SK-MEL-5 (cell line): Measurements from ENCODE around the gene ATOH8. TPM values are rescaled to one million over a fixed set of nuclear protein-coding genes. Genes with fewer than 3 reads are reported as not detected.
"Not testable (repeated sequence)": the region's sequence is repeated elsewhere in the genome, so short reads cannot be mapped to it uniquely, and the experiment has no call there.

ENCODE experiments used
- DNase-seq: peaks from one replicate; pipeline ENCODE4 v3.0.0-alpha.2; 2016; ENCODE audit warnings: low read depth, low spot score
- in situ Hi-C: cut with HindIII; loops from 2 replicates; pipeline ENCODE4 v1.10.0; 2016; ENCODE audit warnings: low sequenced_read_pairs, high pct_unique_total_duplicates, low pct_unique_long_range_greater_than_20kb
- small RNA-seq, 2 experiments: library from RNA; depleted of rRNA; stranded (forward); fragments of <200 nt; gene quantifications; one replicate each; pipeline ENCODE3, GENCODE V24; 2014
- total RNA-seq: library from RNA; depleted of rRNA; stranded (reverse); fragments of >200 nt; shearing (Covaris generic); gene quantifications from 2 replicates; pipeline ENCODE4 v1.2.3, GENCODE V29; 2014; rRNA removed

The ATOH8 gene
- total RNA-seq, 1 experiment from 2014 or later: 16.9 TPM

DNA sequence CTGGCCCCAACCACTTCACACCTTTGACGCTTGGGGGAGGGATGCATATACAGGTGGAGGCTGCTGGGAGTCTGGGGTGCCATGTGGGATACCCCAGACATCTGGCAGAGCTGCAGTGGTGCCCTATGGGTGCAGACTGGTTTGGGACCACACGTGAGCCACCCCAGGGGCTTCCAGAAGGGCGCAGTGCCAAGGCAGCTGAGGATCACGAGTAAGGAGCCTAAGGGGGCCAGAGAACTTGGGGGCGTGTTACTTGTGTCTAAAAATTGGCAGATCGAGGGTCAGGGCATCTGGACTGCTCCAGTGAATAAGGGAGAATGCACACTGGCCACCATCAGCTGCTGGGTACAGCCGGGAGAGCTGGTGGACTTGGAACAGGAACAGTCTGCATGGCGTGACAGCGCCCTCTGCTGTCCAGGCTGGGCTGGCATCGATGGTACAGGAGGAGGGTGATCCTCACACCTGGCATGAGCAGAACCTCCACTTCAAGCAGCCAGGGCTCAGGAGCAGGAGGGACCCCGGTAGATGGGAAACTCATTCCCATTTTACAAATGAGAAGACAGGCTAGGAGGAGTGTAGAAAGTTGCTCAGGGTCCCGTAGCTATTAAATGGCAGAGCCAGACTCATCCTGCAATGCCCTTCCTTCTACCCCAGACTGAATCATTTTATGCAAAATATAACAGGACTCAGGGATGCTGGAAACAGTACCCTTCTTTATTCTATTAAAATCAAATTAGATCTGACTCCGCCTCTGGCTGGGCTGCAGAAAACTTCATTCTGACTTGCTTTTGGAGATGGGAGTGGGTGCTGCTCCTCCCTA lies 60.4 kb downstream of the ATOH8 start:
- peak; percentile 91 for DNase-seq
- in situ Hi-C loops: loop anchor here (25.0 kb wide), 1 partner anchor 102 kb away; no protein-coding TSS in a partner anchor

DNA sequence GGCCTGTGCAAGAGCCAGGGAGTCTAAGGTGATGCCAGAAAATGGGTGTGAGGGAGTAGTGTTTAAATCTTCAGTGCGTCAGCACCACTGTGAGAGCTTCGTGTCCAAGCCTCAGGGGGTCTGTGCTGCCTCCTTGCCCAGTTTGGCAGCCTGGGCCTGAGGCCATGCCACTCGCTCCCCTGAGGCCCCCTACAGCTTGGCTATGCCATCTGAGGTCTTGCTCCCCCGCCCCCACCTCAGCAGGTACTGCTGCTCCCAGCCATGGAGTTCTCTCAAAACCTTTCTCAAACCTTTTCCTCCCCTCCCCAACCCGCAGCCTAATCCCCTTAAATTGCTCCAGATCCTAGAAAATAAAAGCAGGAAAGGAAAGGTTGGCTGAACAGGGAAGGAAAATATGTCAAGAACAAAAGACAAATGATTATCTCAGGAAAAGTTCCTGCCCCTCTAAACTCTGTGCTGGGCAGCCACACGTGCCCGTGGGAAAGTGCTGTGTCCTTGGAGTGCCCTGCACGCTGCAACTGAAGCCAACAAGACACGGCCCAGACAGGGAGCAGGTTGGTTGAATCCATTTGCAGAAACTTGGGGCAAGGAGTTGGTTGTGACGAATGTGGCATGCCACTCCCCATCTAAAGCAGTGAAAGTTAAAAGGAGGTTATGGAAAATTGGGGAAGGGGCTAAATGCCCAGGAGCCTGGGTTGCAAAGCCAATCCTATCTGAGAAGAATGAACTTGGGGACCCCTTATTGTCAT lies 61.2 kb downstream of the ATOH8 start:
- no peak for DNase-seq
- in situ Hi-C loops: loop anchor here (25.0 kb wide), 1 partner anchor 103 kb away; no protein-coding TSS in a partner anchor

DNA sequence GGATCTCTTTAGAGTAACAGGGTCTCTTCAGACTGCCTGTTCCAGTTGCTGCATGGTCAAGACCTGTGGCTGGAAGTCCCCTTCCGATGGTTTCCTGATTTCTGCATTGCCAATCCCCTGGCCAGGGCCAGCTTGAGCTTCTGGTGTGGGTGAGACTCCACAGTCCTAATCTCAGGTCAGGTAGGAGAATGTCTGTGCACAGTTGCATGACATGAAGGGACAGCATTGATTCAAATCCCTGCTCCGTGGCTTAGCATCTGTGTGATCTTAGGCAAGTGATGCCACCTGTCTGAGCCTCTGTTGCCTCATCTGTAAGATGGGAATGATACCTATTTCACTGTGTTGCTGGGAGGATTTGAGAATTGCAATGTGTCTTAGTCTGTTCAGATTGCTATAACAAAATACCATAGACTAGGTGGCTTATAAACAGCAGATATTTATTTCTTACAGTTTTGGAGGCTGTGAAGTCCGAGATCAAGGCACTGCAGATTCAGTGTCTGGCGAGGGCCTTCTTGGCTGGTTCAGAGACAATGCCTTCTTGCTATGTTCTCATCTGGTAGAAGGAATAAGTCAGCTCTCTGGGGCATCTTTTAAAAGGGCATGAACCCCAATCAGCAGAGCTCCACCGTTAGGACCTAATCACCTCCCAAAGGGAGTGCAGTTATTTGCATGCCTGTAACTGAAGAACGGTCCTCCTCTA lies 66.2 kb downstream of the ATOH8 start:
- DNase-seq: no peak
- in situ Hi-C loops: loop anchor here (25.0 kb wide), 1 partner anchor 108 kb away; no protein-coding TSS in a partner anchor

DNA sequence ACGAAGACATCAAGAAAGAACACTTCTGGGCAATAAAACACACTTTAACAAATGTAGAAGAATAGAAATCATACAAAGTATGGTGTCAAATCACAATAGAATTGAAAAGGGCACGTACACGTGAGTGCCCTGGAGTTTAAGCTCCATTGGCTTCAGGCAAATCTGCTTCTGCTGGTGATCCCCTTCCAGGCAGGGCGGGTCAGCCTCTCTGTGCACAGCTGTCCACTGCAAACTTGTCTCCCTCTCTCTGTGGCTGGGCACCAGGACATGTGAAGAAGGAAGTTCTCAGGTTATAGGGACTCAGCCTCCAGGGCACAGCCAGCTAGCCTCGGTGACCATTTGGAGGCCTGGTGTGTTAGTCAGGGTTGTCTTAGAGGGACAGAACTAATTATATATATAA lies 69.0 kb downstream of the ATOH8 start:
- no peak for DNase-seq
- in situ Hi-C loops: loop anchor here (25.0 kb wide), 1 partner anchor 110 kb away; no protein-coding TSS in a partner anchor

DNA sequence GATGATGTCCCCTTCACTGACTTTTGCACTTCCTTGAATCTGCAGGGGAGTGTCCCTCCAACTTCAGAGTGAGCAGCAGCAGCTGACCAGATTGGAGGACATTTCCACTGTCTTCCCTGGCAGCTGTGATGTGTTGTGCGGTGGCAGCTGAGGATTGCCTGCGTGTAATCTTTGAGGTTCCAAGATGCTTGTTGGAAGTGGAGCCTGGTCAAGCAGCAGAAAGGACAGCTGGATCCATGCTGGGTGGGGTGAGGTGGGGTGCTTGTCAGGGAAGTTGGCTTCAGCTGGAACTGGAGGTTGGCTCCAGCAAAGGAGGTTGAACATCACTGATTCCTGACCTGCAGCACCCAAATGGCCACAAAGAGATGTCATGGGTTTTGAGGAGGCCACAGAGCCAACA lies 70.2 kb downstream of the ATOH8 start:
- no peak for DNase-seq
- in situ Hi-C loops: loop anchor here (25.0 kb wide), 1 partner anchor 112 kb away; no protein-coding TSS in a partner anchor

DNA sequence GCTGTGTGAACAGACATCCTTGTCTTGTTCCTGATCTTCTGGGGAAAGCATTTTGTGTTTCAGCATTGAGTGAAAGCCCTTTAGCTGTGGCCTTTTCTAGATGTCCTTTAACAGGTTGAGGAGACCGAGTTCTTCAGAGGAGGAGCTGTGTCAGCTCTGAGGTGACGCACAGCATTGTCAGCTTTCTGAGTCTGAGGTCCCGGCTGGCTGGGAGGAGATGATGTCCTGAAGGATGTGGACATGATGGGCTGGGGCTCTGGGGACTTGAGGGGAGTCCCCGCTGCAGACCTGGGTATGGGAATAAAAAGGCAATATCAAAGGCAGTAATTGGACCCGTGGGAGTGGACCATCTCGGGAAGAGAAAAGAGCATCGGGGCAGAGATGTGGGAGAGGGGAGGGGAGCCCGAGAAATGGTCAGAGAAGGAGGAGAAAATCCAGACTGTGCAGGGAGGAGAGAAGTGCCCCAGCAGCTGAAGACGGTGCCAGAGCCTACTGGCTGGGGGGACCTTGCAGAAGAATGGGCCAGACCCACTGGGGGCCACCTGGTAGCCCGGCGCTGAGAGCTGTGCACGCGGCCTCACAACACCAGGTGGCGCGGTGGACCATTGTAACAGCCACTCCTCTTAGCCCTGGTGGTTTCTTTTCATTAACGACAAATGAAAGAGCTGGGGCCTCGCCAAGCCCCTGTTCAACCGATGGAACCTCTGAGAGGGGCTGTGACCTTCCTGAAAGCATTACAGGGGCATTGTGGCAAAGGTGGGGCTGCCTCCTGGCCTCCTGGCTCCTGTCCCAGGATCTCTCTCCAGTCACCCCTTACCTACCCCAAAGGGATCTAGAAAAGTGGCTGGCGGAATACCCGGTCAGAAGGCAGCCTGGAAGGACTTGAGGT lies 73.4 kb downstream of the ATOH8 start:
- in situ Hi-C loops: no loop called here
- DNase-seq: peak; percentile 82

DNA sequence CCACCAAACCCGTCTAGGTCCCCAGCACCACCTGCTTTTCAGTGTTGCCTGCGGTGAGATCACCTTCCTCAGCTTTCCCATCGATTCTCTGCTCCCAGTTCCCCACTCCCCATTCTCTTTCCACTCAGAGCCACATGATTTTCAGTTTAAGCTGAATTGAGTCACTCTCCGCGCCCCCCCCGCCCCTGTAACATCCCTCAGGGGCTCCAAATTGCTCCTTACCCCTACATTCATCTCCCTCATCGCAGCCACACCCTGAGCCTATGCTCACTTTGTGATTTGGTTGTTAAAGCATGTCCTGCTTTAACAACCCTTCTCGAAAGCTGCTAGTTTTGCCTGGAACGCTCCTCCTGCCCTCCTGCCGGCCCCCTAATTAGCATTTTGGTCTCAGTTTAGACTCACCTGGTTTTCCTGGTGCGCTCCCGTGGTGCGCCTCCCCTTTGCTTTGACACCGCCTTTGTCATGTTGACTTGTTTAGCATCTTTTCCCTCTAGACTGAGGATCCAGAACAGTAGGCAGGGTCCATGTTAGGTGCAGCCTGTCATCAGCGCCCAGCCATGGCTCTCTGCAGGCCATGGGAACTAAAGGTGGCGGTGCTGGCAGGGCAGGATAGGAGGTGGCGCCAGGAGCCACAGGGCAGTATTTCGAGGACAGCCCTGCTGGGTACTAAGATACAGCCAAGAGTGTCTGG lies 74.2 kb downstream of the ATOH8 start:
- in situ Hi-C loops: no loop called here
- no peak for DNase-seq

DNA sequence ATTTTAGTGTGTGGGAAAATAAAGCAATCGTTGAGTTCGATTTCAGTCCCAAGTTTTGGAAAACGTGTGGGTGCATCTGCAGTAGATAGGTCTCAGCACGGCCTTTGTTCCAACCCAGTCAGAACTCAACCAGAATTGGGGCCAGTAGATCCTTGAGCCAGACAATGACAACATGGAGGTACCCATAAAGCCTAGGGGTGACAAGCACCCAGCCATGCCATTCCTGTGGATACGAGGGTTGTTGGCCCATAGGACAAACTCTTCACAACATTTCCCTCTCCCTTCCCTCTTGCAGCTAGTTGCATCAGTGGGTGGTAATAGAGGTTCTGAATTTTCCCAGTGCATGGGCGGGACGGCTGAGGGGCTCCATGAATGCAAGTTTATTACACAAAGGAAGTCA lies 74.9 kb downstream of the ATOH8 start:
- in situ Hi-C loops: no loop called here

DNA sequence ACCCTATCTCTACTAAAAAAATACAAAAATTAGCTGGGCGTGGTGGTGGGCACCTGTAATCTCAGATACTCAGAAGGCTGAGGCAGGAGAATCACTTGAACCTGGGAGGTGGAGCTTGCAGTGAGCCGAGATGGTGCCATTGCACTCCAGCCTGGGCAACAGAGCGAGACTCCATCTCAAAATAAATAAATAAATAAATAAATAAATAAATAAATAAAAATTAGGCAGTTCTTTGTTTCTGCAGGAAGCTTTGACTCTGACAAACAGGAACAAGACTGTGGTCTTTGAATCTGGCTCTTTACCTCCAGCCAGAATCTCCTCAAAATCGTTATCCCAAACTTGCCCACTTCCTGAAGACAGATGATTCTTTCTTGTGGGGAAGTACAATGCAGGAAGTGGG lies 75.6 kb downstream of the ATOH8 start:
- DNase-seq, in situ Hi-C loops: not testable (repeated sequence)

More for the DNA sequence above, 74.9 kb downstream of the ATOH8 start:
- no peak for DNase-seq

DNA sequence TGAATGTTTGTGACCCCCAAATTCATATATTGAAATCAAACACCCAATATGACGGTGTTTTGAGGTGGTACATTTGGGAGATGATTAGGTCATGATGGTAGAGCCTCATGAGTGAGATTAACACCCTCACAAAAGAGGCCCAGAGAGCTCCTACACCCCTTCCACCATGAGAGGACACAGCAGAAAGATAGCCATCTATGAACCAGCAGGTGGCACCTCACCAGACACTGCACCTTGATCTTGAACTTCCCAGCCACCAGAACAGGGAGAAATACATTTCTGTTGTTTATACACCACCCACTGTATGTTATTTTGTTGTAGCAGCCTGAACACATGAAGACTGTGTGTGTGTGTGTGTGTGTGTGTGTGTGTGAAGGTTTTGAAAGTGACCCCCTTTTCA lies 76.9 kb downstream of the ATOH8 start:
- in situ Hi-C loops: no loop called here
- peak; percentile 41 for DNase-seq

DNA sequence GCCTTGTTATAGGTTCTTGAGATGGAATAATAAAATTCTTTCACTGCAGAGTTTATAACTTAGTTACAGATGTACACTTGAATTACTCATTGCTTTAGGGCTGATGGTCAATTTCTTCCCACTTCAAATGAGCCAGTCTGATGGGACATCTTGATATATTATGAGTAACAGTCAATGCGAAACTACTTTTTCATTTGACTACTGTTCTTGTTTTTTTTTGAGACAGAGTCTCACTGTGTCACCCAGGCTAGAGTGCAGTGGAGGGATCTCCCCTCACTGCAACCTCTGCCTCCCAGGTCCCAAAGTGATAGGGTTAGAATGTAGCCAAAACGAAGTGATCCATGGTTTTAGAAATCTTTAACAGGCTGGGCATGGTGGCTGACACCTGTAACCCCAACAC lies 77.9 kb downstream of the ATOH8 start:
- DNase-seq: no peak
- in situ Hi-C loops: no loop called here

DNA sequence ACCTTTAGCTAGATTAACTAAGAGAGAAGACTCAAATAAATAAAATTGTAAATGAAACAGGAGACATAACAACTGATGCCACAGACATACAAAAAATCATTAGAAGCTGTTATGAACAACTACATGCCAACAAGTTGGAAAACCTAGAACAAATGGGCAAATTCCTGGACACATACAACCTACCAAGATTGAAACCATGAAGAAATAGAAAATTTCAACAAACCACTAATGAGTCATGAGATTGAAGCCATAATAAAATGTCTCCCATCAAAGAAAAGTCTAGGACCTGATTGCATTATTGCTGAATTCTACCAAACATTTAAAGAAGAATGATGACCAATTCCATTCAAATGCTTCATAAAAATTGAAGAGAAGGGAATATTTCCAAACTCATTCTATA lies 80.7 kb downstream of the ATOH8 start:
- DNase-seq: no peak
- in situ Hi-C loops: no loop called here

Small RNA genes within 50 kb of the gene (small RNA-seq; reads per million reads assigned to genes)
- gene MIR6071: 0 reads per million in 2 experiments
- gene RN7SKP83: 0 reads per million in 2 experiments
- gene RNU1-38P: 0 to 0.05 reads per million in 2 experiments

Other genes starting within 250 kb of the ATOH8 start
- gene MAT2A, start 214.8 kb upstream of the ATOH8 start, total RNA-seq: 88.9 and 107 TPM in 2 replicates
- 71.5 and 90.9 TPM in 2 replicates for gene GGCX, start 192.5 kb upstream of the ATOH8 start, total RNA-seq
- gene VAMP8, start 176.4 kb upstream of the ATOH8 start, total RNA-seq: 48.2 and 51.9 TPM in 2 replicates
- gene VAMP5, start 169.6 kb upstream of the ATOH8 start, total RNA-seq: not detected in 2 replicates
- gene RNF181, start 158.2 kb upstream of the ATOH8 start, total RNA-seq: 212 and 226 TPM in 2 replicates
- gene TMEM150A, start 151.3 kb upstream of the ATOH8 start, total RNA-seq: 22.3 and 26.3 TPM in 2 replicates
- gene C2orf68, start 141.9 kb upstream of the ATOH8 start, total RNA-seq: 27.3 and 29.9 TPM in 2 replicates
- 98.7 and 107 TPM in 2 replicates for gene USP39, start 137.8 kb upstream of the ATOH8 start, total RNA-seq
- gene SFTPB, start 85.8 kb upstream of the ATOH8 start, total RNA-seq: not detected in 2 replicates
- not detected in 2 replicates for gene GNLY, start 59.6 kb upstream of the ATOH8 start, total RNA-seq
- 70.8 and 71.0 TPM in 2 replicates for gene ST3GAL5, start 135.0 kb downstream of the ATOH8 start, total RNA-seq